ENCODE measurements around the gene BCL2L12.

Gene BCL2L12

GRCh38 chr19:49685845-49686332 lies 20.2 kb downstream of the BCL2L12 start:
- no peak for DNase-seq (ENCODE audit: low read depth)

- no peak for DNase-seq (ENCODE audit: low read depth)
Observed at GRCh38 chr19:49686503-49687088, 20.9 kb downstream of the BCL2L12 start.

DNA sequence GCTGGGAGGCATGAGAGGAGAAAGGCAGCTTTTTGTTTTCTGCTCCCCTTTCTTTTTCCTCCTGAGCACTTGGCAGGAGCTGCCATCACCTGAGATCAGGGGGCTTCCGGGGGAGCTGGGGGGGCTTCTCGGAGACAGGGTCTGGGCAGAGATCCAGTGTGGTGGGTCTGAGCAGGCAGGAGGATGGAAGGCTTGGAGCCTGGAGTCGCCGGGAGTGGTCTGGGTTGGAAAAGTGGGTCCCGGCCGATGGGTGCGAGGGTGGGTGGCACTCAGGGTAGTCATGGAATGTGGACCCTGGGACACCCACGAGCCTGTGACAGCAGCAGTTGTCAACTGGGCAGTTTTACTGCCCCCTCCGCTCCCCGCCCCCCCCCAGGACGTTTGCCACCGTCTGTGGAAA lies 21.4 kb downstream of the BCL2L12 start:
- DNase-seq (ENCODE audit: low read depth): no peak

DNA sequence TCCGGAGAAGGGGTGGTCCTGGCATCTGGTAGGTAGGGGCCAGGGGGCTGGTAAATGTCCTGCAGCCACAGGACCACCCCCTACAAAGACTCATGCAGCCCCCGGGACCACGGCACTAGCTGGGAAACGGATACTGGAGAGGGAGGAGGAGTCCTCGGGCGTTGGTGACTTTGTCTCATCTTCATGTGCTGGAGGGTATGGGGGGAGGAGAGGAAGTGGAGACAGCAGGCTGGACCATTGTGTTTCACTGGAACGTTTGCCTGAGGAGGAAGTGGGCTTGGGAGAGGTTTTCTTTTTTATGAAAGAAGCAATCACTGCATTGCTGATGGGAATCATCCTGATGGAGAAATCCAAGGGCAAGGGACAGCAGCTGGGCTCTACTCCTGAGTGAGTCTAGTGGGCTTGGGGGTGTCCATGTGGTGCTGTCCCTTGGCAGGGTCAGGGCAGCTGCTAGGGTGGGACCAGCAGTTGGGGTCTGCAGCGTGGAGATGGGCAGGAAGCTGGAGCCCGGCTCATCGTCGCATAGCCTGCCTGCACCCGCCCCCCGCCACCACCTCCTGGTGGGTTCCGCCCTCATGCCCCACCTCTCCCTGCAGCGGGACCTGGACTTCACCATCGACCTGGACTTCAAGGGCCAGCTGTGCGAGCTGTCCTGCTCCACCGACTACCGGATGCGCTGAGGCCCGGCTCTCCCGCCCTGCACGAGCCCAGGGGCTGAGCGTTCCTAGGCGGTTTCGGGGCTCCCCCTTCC lies 22.0 kb downstream of the BCL2L12 start:
- no peak for DNase-seq (ENCODE audit: low read depth)

- no peak for DNase-seq (ENCODE audit: low read depth)
Observed at GRCh38 chr19:49688531-49689132, 22.9 kb downstream of the BCL2L12 start.

- DNase-seq (ENCODE audit: low read depth): no peak
Observed at GRCh38 chr19:49689133-49690078, 23.7 kb downstream of the BCL2L12 start, which contains the start of gene ADM5. Gene ADM5, plus strand, starts transcription at chr19:49689594. Its CDS starts 244 bp downstream, at chr19:49689838.

GRCh38 chr19:49690079-49690655 lies 24.4 kb downstream of the BCL2L12 start:
- DNase-seq (ENCODE audit: low read depth): no peak

- no peak for DNase-seq (ENCODE audit: low read depth)
Observed at GRCh38 chr19:49690656-49691242, 25.0 kb downstream of the BCL2L12 start, which contains the start of gene CPT1C. Gene CPT1C, plus strand, starts transcription at chr19:49691116. Its CDS starts 1,137 bp downstream, at chr19:49692253.

GRCh38 chr19:49691243-49692146 lies 25.8 kb downstream of the BCL2L12 start:
- no peak for DNase-seq (ENCODE audit: low read depth)

GRCh38 chr19:49692147-49692506 lies 26.4 kb downstream of the BCL2L12 start:
- no peak for DNase-seq (ENCODE audit: low read depth)

- no peak for DNase-seq (ENCODE audit: low read depth)
Observed at GRCh38 chr19:49696115-49696514, 30.4 kb downstream of the BCL2L12 start.

- no peak for DNase-seq (ENCODE audit: low read depth)
Observed at GRCh38 chr19:49696865-49697264, 31.1 kb downstream of the BCL2L12 start.

GRCh38 chr19:49699364-49699763 lies 33.6 kb downstream of the BCL2L12 start:
- no peak for DNase-seq (ENCODE audit: low read depth)

DNA sequence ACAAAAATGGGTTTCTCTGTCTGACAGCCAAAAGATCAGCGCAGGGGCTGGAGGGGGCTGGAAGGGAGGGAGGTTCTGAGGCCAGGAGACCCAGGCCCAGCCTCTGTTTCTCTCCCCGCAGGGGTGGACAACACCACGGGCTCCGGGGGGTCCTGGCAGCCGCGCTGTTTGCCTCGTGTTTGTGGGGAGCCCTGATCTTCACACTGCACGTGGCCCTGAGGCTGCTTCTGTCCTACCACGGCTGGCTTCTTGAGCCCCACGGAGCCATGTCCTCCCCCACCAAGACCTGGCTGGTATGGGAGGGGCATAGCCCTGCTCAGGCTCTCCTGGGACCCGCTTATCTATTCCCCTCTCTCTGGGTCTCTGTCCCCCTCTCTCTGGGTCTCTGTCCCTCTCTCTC lies 34.8 kb downstream of the BCL2L12 start:
- DNase-seq (ENCODE audit: low read depth): no peak

DNA sequence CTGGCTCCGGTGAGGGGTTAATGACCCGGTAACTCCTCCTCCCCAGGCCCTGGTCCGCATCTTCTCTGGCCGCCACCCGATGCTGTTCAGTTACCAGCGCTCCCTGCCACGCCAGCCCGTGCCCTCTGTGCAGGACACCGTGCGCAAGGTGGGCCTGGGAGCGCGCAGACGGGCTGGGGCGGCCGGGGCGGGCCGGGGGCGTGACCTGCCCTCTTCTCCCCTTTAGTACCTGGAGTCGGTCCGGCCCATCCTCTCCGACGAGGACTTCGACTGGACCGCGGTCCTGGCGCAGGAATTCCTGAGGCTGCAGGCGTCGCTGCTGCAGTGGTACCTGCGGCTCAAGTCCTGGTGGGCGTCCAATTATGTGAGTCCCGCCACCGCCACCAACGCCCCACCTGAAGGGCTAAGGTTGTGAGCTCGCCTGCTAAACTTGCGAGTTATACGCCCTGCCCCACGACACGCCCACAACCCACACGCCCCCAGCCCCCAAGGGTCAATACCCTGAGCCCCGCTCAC lies 35.6 kb downstream of the BCL2L12 start:
- no peak for DNase-seq (ENCODE audit: low read depth)

- DNase-seq (ENCODE audit: low read depth): no peak
Observed at GRCh38 chr19:49704888-49705642, 39.3 kb downstream of the BCL2L12 start.

- no peak for DNase-seq (ENCODE audit: low read depth)
Observed at GRCh38 chr19:49705919-49706318, 40.2 kb downstream of the BCL2L12 start.

GRCh38 chr19:49710372-49710951 lies 44.7 kb downstream of the BCL2L12 start:
- DNase-seq (ENCODE audit: low read depth): no peak

- no peak for DNase-seq (ENCODE audit: low read depth)
Observed at GRCh38 chr19:49712397-49712859, 46.7 kb downstream of the BCL2L12 start.
